ENCODE measurements around the gene CASP8AP2.
"Not testable (repeated sequence)": the region's sequence is repeated elsewhere in the genome, so short reads cannot be mapped to it uniquely, and the experiment has no call there.

Gene CASP8AP2

DNA sequence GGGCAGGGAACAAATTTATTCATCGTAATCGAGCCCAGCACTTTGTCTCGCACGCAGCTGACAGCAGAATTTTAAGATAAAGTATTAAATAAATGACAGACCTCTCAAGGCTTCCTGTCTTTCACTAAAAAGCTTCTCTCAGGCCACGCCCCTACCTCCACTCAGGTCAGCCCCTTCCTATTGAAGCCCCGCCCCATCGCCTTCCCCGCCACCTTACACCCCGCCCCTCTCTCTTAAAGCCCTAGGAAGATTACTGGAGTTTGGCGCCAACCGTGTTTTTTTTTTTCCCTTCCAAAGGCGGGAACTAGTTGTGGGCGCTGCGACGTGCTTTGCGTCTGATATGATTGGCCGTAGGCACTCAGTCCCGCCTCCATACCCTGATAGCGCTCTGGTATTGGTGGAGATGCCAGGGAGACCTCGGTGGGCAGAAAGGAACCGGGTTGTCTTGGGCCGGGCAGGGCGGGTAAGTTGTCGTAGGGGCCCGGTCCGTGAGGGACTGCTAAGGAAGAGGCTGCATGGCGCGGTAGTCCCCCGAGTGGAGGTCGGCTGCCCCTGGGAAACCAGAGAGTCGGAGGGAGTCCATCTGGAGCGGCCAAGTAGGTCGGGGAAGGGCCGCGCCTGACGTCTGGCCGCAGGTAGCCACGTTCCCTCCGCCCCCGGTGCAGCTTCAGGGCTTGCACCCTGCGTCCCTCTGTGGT is at the start of gene CASP8AP2:
TSS of gene CASP8AP2 (plus strand) at position 409 of the 698 bp plus-strand sequence.
- peak within 1 kb of the TSS; percentile 95 for H3K27ac ChIP-seq
- no peaks in the 10 kb centered on the region for H3K27me3 ChIP-seq (ENCODE audit: insufficient read depth, low read depth, severe bottlenecking)
- peak; percentile 94 for DNase-seq
- TF ChIP-seq, protein P1, sequence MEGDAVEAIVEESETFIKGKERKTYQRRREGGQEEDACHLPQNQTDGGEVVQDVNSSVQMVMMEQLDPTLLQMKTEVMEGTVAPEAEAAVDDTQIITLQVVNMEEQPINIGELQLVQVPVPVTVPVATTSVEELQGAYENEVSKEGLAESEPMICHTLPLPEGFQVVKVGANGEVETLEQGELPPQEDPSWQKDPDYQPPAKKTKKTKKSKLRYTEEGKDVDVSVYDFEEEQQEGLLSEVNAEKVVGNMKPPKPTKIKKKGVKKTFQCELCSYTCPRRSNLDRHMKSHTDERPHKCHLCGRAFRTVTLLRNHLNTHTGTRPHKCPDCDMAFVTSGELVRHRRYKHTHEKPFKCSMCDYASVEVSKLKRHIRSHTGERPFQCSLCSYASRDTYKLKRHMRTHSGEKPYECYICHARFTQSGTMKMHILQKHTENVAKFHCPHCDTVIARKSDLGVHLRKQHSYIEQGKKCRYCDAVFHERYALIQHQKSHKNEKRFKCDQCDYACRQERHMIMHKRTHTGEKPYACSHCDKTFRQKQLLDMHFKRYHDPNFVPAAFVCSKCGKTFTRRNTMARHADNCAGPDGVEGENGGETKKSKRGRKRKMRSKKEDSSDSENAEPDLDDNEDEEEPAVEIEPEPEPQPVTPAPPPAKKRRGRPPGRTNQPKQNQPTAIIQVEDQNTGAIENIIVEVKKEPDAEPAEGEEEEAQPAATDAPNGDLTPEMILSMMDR (IDR thresholded peaks at IDR 0.05; ENCODE audit: low read depth, low read length) = no peak
- peaks cover 34% of the 10 kb centered on the region for H3K36me3 ChIP-seq
- no peaks in the 10 kb centered on the region for H3K9me3 ChIP-seq (ENCODE audit: severe bottlenecking)
- peak within 1 kb of the TSS; percentile 80 for H3K4me3 ChIP-seq (ENCODE audit: low read depth, low read length)

DNA sequence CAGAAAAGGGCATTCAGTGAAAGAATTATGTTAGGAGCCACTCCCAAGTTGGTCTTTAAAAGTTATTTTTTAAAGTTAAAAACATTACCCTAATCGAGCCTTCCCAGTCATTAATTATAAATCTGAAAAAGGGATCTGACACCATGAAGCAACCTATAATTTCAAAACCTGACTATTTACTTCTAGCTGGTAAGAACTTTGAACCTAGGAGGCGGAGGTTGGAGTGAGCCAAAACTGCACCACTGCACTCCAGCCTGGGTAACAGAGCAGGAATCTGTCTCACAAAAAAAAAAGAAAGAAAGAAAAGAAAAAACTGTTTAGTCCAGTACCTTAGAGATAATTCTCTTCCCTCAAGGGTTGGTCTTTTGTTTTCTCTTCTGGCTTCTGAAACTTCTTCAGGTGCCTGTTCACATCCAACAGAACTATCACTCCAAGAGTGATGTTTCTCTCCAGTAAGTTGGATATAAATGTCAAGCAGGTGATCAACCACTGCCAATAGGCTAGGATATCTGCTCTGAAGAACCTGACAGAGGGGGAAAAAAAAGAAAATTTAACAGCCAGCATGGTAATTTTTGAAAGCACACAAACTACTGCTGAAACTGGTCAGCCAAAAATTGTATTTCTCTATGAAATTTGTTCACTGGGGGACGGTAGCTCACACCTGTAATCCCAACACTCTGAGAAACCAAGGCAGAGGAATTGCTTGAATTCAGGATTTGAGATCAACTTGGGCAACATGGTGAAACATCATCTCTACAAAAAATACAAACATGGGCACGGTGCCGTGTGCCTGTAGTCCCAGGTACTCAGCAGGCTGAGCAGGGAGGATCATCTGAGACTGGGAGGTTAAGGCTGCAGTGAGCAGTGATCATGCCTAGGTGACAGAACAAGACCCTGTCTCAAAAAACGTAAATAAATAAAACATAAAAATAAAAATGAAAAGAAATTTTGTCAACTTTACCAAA is 48.3 kb upstream of the CASP8AP2 start:
- TF ChIP-seq, protein P1 (IDR thresholded peaks at IDR 0.05; ENCODE audit: low read depth, low read length) = no peak
- Histone ChIP-seq H3K27ac (no peak overlapping the region), H3K9me3 (ENCODE audit: severe bottlenecking) (peaks cover 4% of the 10 kb centered on the region), H3K36me3 (peaks cover 68% of the 10 kb centered on the region), H3K27me3 (ENCODE audit: insufficient read depth, low read depth, severe bottlenecking) (no peaks in the 10 kb centered on the region), H3K4me3 (ENCODE audit: low read depth, low read length) (no peak overlapping the region)
- DNase-seq = no peak

DNA sequence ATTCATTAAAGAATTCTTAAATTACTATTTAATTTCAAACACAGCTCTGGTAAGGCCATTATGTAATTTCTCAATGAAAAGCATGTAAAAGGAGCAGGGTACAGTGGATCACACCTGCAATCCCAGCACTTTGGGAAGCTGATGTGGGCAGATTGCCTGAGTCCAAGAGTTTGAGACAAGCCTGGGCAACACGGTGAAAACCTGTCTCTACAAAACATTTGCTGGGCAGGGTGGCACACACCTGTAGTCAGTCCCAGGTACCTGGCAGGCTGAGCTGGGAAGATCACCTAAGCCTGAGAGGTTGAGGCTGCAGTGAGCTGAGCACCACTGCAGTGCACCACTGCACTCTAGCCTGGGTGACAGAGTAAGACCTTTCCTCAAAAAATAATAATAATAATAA is 47.5 kb upstream of the CASP8AP2 start:
- H3K27ac ChIP-seq = no peak overlapping the region
- no peak overlapping the region for H3K4me3 ChIP-seq (ENCODE audit: low read depth, low read length)
- H3K9me3 ChIP-seq (ENCODE audit: severe bottlenecking) = peaks cover 4% of the 10 kb centered on the region
- peaks cover 71% of the 10 kb centered on the region for H3K36me3 ChIP-seq
- no peaks in the 10 kb centered on the region for H3K27me3 ChIP-seq (ENCODE audit: insufficient read depth, low read depth, severe bottlenecking)
- DNase-seq = no peak
- TF ChIP-seq, protein P1 (IDR thresholded peaks at IDR 0.05; ENCODE audit: low read depth, low read length) = no peak

DNA sequence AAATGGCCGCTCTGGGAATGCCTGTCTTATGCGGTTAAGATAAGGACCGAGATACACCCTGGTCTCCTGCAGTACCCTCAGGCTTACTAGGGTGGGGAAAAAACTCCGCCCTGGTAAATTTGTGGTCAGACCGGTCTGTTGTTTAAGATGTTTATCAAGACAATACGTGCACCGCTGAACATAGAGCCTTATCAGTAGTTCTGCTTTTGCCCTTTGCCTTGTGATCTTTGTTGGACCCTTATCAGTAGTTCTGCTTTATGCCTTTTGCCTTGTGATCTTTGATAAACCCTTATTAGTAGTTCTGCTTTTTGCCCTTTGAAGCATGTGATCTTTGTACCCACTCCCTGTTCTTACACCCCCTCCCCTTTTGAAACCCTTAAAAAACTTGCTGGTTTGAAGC is 46.4 kb upstream of the CASP8AP2 start:
- not testable (repeated sequence) for H3K27ac ChIP-seq; H3K9me3 ChIP-seq (ENCODE audit: severe bottlenecking); H3K4me3 ChIP-seq (ENCODE audit: low read depth, low read length); H3K27me3 ChIP-seq (ENCODE audit: insufficient read depth, low read depth, severe bottlenecking); DNase-seq
- H3K36me3 ChIP-seq = peaks cover 82% of the 10 kb centered on the region

DNA sequence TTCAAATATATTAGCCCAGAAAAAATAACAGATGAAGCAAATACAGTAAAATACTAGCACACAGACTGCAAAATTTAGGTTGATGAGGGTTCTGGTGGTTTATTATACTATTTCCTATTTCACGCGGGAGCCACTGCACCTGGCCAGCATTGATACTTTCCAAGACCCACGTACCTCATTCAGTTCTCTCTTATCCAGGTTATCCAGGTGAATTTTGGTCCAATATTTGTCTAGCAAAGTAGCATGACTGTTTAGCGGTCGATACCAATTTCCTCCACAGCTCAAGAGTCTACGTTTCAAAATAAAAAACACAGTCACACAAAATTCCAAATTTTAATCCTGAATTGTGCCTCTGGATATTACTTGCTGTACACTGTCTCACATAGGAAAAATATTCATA is 44.8 kb upstream of the CASP8AP2 start:
- no peak overlapping the region for H3K4me3 ChIP-seq (ENCODE audit: low read depth, low read length)
- H3K36me3 ChIP-seq = peaks cover 83% of the 10 kb centered on the region
- H3K27me3 ChIP-seq (ENCODE audit: insufficient read depth, low read depth, severe bottlenecking) = no peaks in the 10 kb centered on the region
- peaks cover 4% of the 10 kb centered on the region for H3K9me3 ChIP-seq (ENCODE audit: severe bottlenecking)
- no peak for DNase-seq
- no peak overlapping the region for H3K27ac ChIP-seq
- TF ChIP-seq, protein P1 (IDR thresholded peaks at IDR 0.05; ENCODE audit: low read depth, low read length) = no peak

DNA sequence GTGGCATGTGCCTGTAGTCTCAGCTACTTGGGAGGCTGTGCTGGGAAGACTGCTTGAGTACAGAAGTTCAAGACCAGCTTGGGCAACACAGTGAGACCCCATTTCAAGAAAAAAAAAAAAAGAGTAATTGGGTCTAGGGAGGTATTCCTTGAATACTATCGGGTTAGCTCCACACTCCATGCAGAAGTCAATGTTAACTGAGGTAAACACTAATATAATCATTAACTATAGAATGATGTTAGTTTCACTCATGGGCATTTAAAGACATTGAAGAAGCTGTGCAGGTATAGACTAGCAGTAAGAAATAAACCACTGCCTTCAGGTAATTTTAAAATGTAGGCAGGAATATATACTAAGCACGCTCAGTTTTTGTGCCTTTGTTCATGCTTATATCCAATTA is 42.7 kb upstream of the CASP8AP2 start:
- TF ChIP-seq, protein P1 (IDR thresholded peaks at IDR 0.05; ENCODE audit: low read depth, low read length) = no peak
- peaks cover 4% of the 10 kb centered on the region for H3K9me3 ChIP-seq (ENCODE audit: severe bottlenecking)
- peaks cover 77% of the 10 kb centered on the region for H3K36me3 ChIP-seq
- DNase-seq = no peak
- no peak overlapping the region for H3K27ac ChIP-seq
- H3K4me3 ChIP-seq (ENCODE audit: low read depth, low read length) = no peak overlapping the region
- no peaks in the 10 kb centered on the region for H3K27me3 ChIP-seq (ENCODE audit: insufficient read depth, low read depth, severe bottlenecking)

Data from WERI-Rb-1 (cell line).